ENCODE data around the gene CCDC28A. TPM values are rescaled to one million over a fixed set of nuclear protein-coding genes. Genes with fewer than 3 reads are reported as not detected.

The CCDC28A gene
- total and polyA plus RNA-seq, 2 of the 4 experiments (the other 2 are of a cell fraction) = 6.8 to 8.0 TPM

GRCh38 chr6:138795809-138796603 lies 22.4 kb downstream of the CCDC28A start, which contains the start of gene ECT2L:
ECT2L (plus strand) TSS chr6:138796087; CDS start chr6:138813275, 17,188 bp downstream.
- H3K36me3 ChIP-seq (ENCODE audit: control insufficient read depth, insufficient read depth, low read length) = peaks cover 4% of the 10 kb centered on the region
- 0 out of 2 replicates have a peak, but pooled peaks cover 3% of the 10 kb centered on the region for H3K9me1 ChIP-seq (ENCODE audit: insufficient read depth, low read length)
- no peak within 1 kb of the TSS; the same call in 1 of the 2 replicates for H4K5ac ChIP-seq (ENCODE audit: low read depth, low read length)
- no peak within 1 kb of the TSS for H4K8ac ChIP-seq (ENCODE audit: low read depth in 2 of 2, low read length in 2 of 2)
- H2AFZ ChIP-seq (replicated peaks; ENCODE audit: low read length, poor library complexity) = peak within 1 kb of the TSS; percentile 80
- ATAC-seq (ENCODE audit: low read depth) = peak; percentile 46
- H4K20me1 ChIP-seq (ENCODE audit: insufficient read depth, low read length) = no peaks in the 10 kb centered on the region
- no peak within 1 kb of the TSS for H2BK20ac ChIP-seq (ENCODE audit: low read depth, low read length)
- DNase-seq = no peak
- no peaks in the 10 kb centered on the region for H3K79me1 ChIP-seq (ENCODE audit: low read depth in 1 of 2, low read length in 2 of 2)
- ChIA-PET POLR2A (ENCODE audit: unreplicated experiment) (no interaction called here), CTCF (no interaction called here)
- H3K4me3 ChIP-seq (ENCODE audit: insufficient read depth, low read depth, low read length) = no peak within 1 kb of the TSS
- 28% methylated on average over 22 of the region's 50 CpGs; no CpG with 5 or more reads in 1 of the 2 experiments for WGBS, 2 experiments (ENCODE audit: extremely low coverage in 2 of 2, insufficient read length in 1 of 2)
- no peak within 1 kb of the TSS for H3K27ac ChIP-seq (ENCODE audit: insufficient read depth, low read length)
- H3K18ac ChIP-seq (ENCODE audit: low read depth, low read length) = no peak within 1 kb of the TSS
- dilution Hi-C loops (cut with HindIII; ENCODE audit: low sequenced_read_pairs, unreplicated experiment) = no loop called here
- intact Hi-C loops (cut with micrococcal nuclease) = no loop called here
- TF ChIP-seq FOS (IDR thresholded peaks at IDR 0.05; ENCODE audit: low read depth, low read length) (no peak), RCOR1 (IDR thresholded peaks at IDR 0.05; ENCODE audit: insufficient replicate concordance, low read length) (no peak), CEBPB (IDR thresholded peaks at IDR 0.05; ENCODE audit: low read depth, low read length) (no peak), NFE2L2 (IDR thresholded peaks at IDR 0.05; ENCODE audit: low read depth, low read length) (no peak), MAFK (IDR thresholded peaks at IDR 0.05; ENCODE audit: low read depth, low read length) (no peak), ELK1 (IDR thresholded peaks at IDR 0.05; ENCODE audit: borderline replicate concordance, low read depth, low read length) (no peak), RAD21 (IDR thresholded peaks at IDR 0.05; ENCODE audit: low read length) (no peak), USF2 (IDR thresholded peaks at IDR 0.05; ENCODE audit: low read depth, low read length) (no peak), BHLHE40 (IDR thresholded peaks at IDR 0.05; ENCODE audit: low read depth, low read length) (no peak), CTCF (conservative IDR thresholded peaks at IDR 0.05; ENCODE audit: low read depth, low read length) (no peak), RFX5 (IDR thresholded peaks at IDR 0.05; ENCODE audit: low read depth, low read length) (no peak), SMC3 (IDR thresholded peaks at IDR 0.05; ENCODE audit: low read depth, low read length) (no peak), POLR2A (IDR thresholded peaks at IDR 0.05; ENCODE audit: low read depth, low read length) (no peak), MXI1 (IDR thresholded peaks at IDR 0.05; ENCODE audit: borderline replicate concordance, low read depth, low read length) (no peak)
- BruUV-seq (replicated peaks) = no TSS peak
- no peak within 1 kb of the TSS for H3K4ac ChIP-seq (ENCODE audit: low read depth, low read length)
- H2BK15ac ChIP-seq (ENCODE audit: low read depth, low read length) = no peak within 1 kb of the TSS
- no peak within 1 kb of the TSS for H4K91ac ChIP-seq (ENCODE audit: insufficient read depth, low read depth, low read length)
- no peak within 1 kb of the TSS for H2AK5ac ChIP-seq (ENCODE audit: low read depth, low read length)
- no peak within 1 kb of the TSS for H3K14ac ChIP-seq (replicated peaks; ENCODE audit: low read depth, low read length)
- no peak within 1 kb of the TSS for H3K56ac ChIP-seq (ENCODE audit: extremely low read depth, insufficient read depth, low read length)
- no peak within 1 kb of the TSS for H3K4me2 ChIP-seq (ENCODE audit: low read depth, low read length)
- H2BK120ac ChIP-seq (ENCODE audit: low read depth, low read length) = no peak within 1 kb of the TSS
- H3K9me3 ChIP-seq (ENCODE audit: control insufficient read depth, insufficient read depth, low read length) = no peaks in the 10 kb centered on the region
- H3K23ac ChIP-seq (ENCODE audit: low read depth, low read length) = no peak within 1 kb of the TSS
- no peak within 1 kb of the TSS for H2AK9ac ChIP-seq (replicated peaks; ENCODE audit: low read depth, low read length, poor library complexity)
- in situ Hi-C loops (cut with MboI; ENCODE audit: low sequenced_read_pairs) = no loop called here
- H3K9ac ChIP-seq (ENCODE audit: low read depth, low read length) = no peak within 1 kb of the TSS
- H3K27me3 ChIP-seq (ENCODE audit: control insufficient read depth, insufficient read depth, low read length) = peaks cover 2% of the 10 kb centered on the region
- H2BK5ac ChIP-seq (ENCODE audit: low read depth, low read length, poor library complexity, severe bottlenecking) = no peak within 1 kb of the TSS
- peaks cover 2% of the 10 kb centered on the region; the same call in 1 of the 2 replicates for H3K4me1 ChIP-seq (ENCODE audit: control insufficient read depth, insufficient read depth, low read length)
